ENCODE measurements around the gene OSBP2.

OSBP2 gene

GRCh38 chr22:30943368-30943767, 248.7 kb downstream of the OSBP2 start:
- H3K27ac ChIP-seq (ENCODE audit: insufficient read depth, low read depth, low read length, poor library complexity, severe bottlenecking): no peak overlapping the region
- H3K4me3 ChIP-seq (ENCODE audit: insufficient read depth, low read depth, low read length): no peak overlapping the region
- WGBS, 2 experiments: 87 to 96% methylated on average over 3 of the region's 3 CpGs
- H3K27me3 ChIP-seq (ENCODE audit: control insufficient read depth, insufficient read depth, low read length, poor library complexity, severe bottlenecking): no peaks in the 10 kb centered on the region
- peaks cover 25% of the 10 kb centered on the region for H3K4me1 ChIP-seq (ENCODE audit: control insufficient read depth, insufficient read depth, low read length)
- peaks cover 49% of the 10 kb centered on the region for H3K36me3 ChIP-seq (ENCODE audit: control insufficient read depth, insufficient read depth, low read length)
- no peaks in the 10 kb centered on the region for H3K9me3 ChIP-seq (ENCODE audit: control insufficient read depth, low read length)

DNA sequence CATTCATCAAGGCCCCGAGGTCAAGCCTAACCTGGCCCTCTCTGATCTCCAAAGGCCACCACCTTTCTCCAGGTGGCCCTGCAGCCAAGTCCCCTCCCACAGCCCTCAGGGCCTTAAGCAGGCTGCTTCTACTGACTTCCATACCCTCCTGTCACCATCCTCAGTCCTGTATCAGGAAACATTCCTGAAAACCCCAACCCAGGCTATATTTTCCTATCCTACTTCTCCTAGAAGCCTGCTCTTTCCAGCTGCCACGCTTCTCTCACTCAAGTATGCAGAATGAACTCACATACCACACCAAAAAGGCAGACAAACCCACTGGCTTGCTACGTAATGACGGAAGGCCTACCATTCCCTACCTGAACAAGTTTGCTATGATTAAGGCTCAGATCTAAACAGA, 250.3 kb downstream of the OSBP2 start:
- H3K9me3 ChIP-seq (ENCODE audit: control insufficient read depth, low read length): no peaks in the 10 kb centered on the region

GRCh38 chr22:30945653-30946052, 251.0 kb downstream of the OSBP2 start:
- H3K9me3 ChIP-seq (ENCODE audit: control insufficient read depth, low read length): no peaks in the 10 kb centered on the region
- no peak overlapping the region for H3K27ac ChIP-seq (ENCODE audit: insufficient read depth, low read depth, low read length, poor library complexity, severe bottlenecking)
- H3K27me3 ChIP-seq (ENCODE audit: control insufficient read depth, insufficient read depth, low read length, poor library complexity, severe bottlenecking): no peaks in the 10 kb centered on the region
- WGBS, 2 experiments: 96% methylated on average over 2 of the region's 2 CpGs
- H3K36me3 ChIP-seq (ENCODE audit: control insufficient read depth, insufficient read depth, low read length): peaks cover 52% of the 10 kb centered on the region
- no peak overlapping the region for H3K4me3 ChIP-seq (ENCODE audit: insufficient read depth, low read depth, low read length)
- peaks cover 32% of the 10 kb centered on the region for H3K4me1 ChIP-seq (ENCODE audit: control insufficient read depth, insufficient read depth, low read length)

More for the DNA sequence above, 250.3 kb downstream of the OSBP2 start:
- Histone ChIP-seq H3K4me3 (ENCODE audit: insufficient read depth, low read depth, low read length) (no peak overlapping the region), H3K27me3 (ENCODE audit: control insufficient read depth, insufficient read depth, low read length, poor library complexity, severe bottlenecking) (no peaks in the 10 kb centered on the region), H3K36me3 (ENCODE audit: control insufficient read depth, insufficient read depth, low read length) (peaks cover 54% of the 10 kb centered on the region), H3K27ac (ENCODE audit: insufficient read depth, low read depth, low read length, poor library complexity, severe bottlenecking) (no peak overlapping the region), H3K4me1 (ENCODE audit: control insufficient read depth, insufficient read depth, low read length) (peaks cover 32% of the 10 kb centered on the region)
- 91 to 97% methylated on average over 4 of the region's 4 CpGs for WGBS, 2 experiments

GRCh38 chr22:30946354-30946753, 251.7 kb downstream of the OSBP2 start:
- Histone ChIP-seq H3K4me1 (ENCODE audit: control insufficient read depth, insufficient read depth, low read length) (peaks cover 32% of the 10 kb centered on the region), H3K27me3 (ENCODE audit: control insufficient read depth, insufficient read depth, low read length, poor library complexity, severe bottlenecking) (no peaks in the 10 kb centered on the region), H3K9me3 (ENCODE audit: control insufficient read depth, low read length) (no peaks in the 10 kb centered on the region), H3K4me3 (ENCODE audit: insufficient read depth, low read depth, low read length) (no peak overlapping the region), H3K27ac (ENCODE audit: insufficient read depth, low read depth, low read length, poor library complexity, severe bottlenecking) (no peak overlapping the region), H3K36me3 (ENCODE audit: control insufficient read depth, insufficient read depth, low read length) (peaks cover 53% of the 10 kb centered on the region)
- 85 to 88% methylated on average over 7 of the region's 7 CpGs for WGBS, 2 experiments

DNA sequence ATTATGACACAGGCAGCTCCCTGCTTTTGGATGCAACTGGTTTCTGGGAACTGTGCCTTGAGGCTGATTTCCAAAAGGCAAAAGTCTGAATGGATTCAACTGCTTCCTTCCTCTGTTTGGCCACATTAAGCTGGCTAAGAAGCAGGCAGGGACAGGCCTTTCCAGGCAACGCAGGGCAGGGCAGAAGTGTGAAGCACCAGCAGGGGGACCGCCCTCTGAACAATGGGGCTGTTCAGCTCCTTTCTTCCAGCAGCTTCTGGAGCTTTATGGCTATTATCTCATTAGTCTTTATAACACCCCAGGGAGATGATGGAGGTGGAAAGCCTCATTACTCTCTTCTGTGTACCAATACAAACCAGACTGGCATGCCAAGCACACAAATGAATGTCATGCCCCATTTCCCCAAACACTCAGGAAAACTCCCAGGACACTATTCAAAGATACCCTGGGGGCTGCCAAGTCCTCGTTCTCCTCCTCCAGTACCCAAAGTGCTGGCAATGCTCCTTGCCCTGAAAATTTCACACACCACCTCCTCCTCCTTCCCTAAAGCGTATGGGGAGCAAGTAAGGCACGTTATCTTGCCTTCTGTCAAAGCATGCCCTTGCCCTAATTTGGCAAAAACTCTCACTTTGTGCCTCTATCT, 252.6 kb downstream of the OSBP2 start:
- Histone ChIP-seq H3K36me3 (ENCODE audit: control insufficient read depth, insufficient read depth, low read length) (peaks cover 45% of the 10 kb centered on the region), H3K9me3 (ENCODE audit: control insufficient read depth, low read length) (no peaks in the 10 kb centered on the region), H3K27me3 (ENCODE audit: control insufficient read depth, insufficient read depth, low read length, poor library complexity, severe bottlenecking) (no peaks in the 10 kb centered on the region), H3K27ac (ENCODE audit: insufficient read depth, low read depth, low read length, poor library complexity, severe bottlenecking) (peak overlapping the region; percentile 83), H3K4me3 (ENCODE audit: insufficient read depth, low read depth, low read length) (no peak overlapping the region), H3K4me1 (ENCODE audit: control insufficient read depth, insufficient read depth, low read length) (peaks cover 32% of the 10 kb centered on the region)
- 35 to 37% methylated on average over 5 of the region's 5 CpGs for WGBS, 2 experiments

DNA sequence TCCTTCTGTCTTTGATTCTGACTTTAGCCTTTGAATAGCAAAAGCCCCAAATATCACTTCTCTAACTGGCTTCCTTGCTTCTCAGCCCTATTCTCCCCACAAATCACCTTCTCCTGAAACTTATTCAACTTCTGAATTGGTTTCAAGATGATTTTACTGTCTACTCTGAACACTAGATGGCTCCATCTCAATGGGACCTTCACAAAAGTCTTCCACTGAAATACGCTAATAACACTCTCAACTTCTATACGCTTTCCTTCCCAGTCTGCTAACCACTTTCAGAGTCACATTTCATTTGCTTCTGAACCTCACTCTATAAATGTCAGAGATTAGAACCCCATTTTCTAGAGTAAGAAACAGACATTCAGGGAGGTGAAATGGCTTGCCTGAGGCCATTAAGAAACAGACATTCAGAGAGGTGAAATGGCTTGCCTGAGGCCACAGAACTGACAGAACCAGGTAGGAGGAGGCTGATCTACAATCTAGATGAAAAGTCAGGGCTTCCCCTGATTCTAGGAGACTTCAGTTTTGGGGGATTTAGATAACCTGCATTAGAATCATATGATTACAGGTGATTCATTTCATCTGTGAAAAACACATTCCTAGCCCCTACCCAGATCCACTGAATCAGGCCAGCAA, 253.3 kb downstream of the OSBP2 start:
- Histone ChIP-seq H3K27me3 (ENCODE audit: control insufficient read depth, insufficient read depth, low read length, poor library complexity, severe bottlenecking) (no peaks in the 10 kb centered on the region), H3K36me3 (ENCODE audit: control insufficient read depth, insufficient read depth, low read length) (peaks cover 45% of the 10 kb centered on the region), H3K4me3 (ENCODE audit: insufficient read depth, low read depth, low read length) (no peak overlapping the region), H3K4me1 (ENCODE audit: control insufficient read depth, insufficient read depth, low read length) (peaks cover 32% of the 10 kb centered on the region), H3K9me3 (ENCODE audit: control insufficient read depth, low read length) (no peaks in the 10 kb centered on the region), H3K27ac (ENCODE audit: insufficient read depth, low read depth, low read length, poor library complexity, severe bottlenecking) (peak overlapping the region; percentile 83)
- 71 to 75% methylated on average over 2 of the region's 2 CpGs for WGBS, 2 experiments

DNA sequence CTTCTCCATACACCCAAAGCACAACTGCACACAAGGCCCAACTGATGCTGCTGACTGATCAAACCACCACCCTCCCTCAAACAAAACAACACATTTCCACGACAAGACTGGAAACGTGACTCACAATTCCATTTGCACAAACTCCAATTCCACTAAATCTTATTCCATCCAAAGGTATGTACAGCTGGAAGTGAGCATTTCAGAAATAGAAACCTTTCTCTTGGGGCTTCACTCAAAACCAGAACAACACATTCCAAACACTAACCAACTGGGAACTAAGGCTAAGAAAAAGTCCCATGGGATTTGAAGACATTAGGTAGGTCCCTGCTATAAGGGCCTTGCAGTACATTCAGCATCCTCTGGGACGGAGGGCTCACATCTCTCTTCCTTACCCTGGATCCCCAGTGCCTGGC, 254.3 kb downstream of the OSBP2 start:
- no peaks in the 10 kb centered on the region for H3K9me3 ChIP-seq (ENCODE audit: control insufficient read depth, low read length)
- H3K4me1 ChIP-seq (ENCODE audit: control insufficient read depth, insufficient read depth, low read length): peaks cover 32% of the 10 kb centered on the region
- 90 to 96% methylated on average over 3 of the region's 3 CpGs for WGBS, 2 experiments
- peaks cover 45% of the 10 kb centered on the region for H3K36me3 ChIP-seq (ENCODE audit: control insufficient read depth, insufficient read depth, low read length)
- H3K27me3 ChIP-seq (ENCODE audit: control insufficient read depth, insufficient read depth, low read length, poor library complexity, severe bottlenecking): no peaks in the 10 kb centered on the region
- no peak overlapping the region for H3K4me3 ChIP-seq (ENCODE audit: insufficient read depth, low read depth, low read length)
- no peak overlapping the region for H3K27ac ChIP-seq (ENCODE audit: insufficient read depth, low read depth, low read length, poor library complexity, severe bottlenecking)

DNA sequence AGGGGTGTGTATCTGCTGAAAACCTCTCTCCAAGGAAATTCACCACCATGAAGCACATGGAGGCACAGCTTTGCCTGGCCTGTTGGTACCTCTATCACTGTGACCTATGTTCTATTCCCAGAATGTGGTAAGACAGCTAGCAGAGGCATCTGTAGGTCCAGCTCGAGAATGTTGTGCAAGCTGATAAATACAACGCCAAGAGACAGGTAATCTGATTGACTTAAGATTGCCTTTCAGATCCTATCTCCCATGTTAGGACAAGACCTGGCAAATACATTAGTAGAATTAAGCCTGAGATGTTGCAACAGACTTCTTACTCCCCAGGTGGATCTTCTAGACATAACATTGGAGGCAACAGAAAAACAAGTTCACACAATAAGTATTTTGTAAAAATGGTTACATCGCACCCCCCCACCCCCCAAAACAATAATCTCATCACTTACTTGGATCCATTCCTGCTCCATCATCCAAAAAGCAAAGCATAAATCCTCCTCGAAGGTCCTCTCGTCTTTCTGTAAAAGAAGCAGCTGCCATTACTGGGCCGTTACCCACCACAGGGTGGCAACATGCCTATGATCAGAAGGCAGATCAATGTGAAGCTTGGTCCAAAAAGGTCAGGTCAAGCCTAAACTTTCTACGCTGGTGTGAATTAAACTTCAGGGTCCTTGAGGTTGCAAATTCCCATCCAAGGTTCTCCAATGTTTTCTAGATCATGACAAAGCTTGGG, 255.4 kb downstream of the OSBP2 start:
- 96 to 97% methylated on average over 7 of the region's 7 CpGs for WGBS, 2 experiments
- no peaks in the 10 kb centered on the region for H3K9me3 ChIP-seq (ENCODE audit: control insufficient read depth, low read length)
- H3K27me3 ChIP-seq (ENCODE audit: control insufficient read depth, insufficient read depth, low read length, poor library complexity, severe bottlenecking): no peaks in the 10 kb centered on the region
- no peak overlapping the region for H3K27ac ChIP-seq (ENCODE audit: insufficient read depth, low read depth, low read length, poor library complexity, severe bottlenecking)
- H3K4me3 ChIP-seq (ENCODE audit: insufficient read depth, low read depth, low read length): no peak overlapping the region
- peaks cover 32% of the 10 kb centered on the region for H3K4me1 ChIP-seq (ENCODE audit: control insufficient read depth, insufficient read depth, low read length)
- H3K36me3 ChIP-seq (ENCODE audit: control insufficient read depth, insufficient read depth, low read length): peaks cover 36% of the 10 kb centered on the region

- Histone ChIP-seq H3K36me3 (ENCODE audit: control insufficient read depth, insufficient read depth, low read length) (peaks cover 34% of the 10 kb centered on the region), H3K27me3 (ENCODE audit: control insufficient read depth, insufficient read depth, low read length, poor library complexity, severe bottlenecking) (no peaks in the 10 kb centered on the region), H3K9me3 (ENCODE audit: control insufficient read depth, low read length) (no peaks in the 10 kb centered on the region), H3K4me3 (ENCODE audit: insufficient read depth, low read depth, low read length) (no peak overlapping the region), H3K27ac (ENCODE audit: insufficient read depth, low read depth, low read length, poor library complexity, severe bottlenecking) (no peak overlapping the region), H3K4me1 (ENCODE audit: control insufficient read depth, insufficient read depth, low read length) (peaks cover 8% of the 10 kb centered on the region)
- WGBS, 2 experiments: 94 to 97% methylated on average over 2 of the region's 2 CpGs
Measured at GRCh38 chr22:30953206-30953605, 258.5 kb downstream of the OSBP2 start.

DNA sequence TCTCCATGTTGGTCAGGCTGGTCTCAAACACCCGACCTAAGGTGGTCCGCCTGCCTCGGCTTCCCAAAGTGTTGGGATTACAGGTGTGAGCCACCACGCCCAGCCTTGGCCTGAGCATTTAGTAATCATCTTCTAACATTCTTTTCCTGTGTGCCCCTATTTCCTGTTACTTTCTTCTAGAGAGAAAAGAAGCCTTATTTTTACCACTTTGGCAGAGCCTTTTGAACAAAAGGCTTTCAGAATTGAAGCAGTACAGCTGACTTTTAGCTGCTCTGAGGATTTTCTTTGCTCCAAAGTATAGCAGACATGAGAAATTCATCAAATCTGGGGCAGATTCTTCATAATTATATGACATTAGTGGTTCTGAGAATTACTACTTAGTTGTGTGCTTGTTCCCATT, 260.5 kb downstream of the OSBP2 start:
- H3K4me3 ChIP-seq (ENCODE audit: insufficient read depth, low read depth, low read length): no peak overlapping the region
- WGBS, 2 experiments: 93 to 99% methylated on average over 4 of the region's 4 CpGs
- H3K36me3 ChIP-seq (ENCODE audit: control insufficient read depth, insufficient read depth, low read length): peaks cover 15% of the 10 kb centered on the region
- H3K4me1 ChIP-seq (ENCODE audit: control insufficient read depth, insufficient read depth, low read length): no peaks in the 10 kb centered on the region
- no peaks in the 10 kb centered on the region for H3K9me3 ChIP-seq (ENCODE audit: control insufficient read depth, low read length)
- H3K27ac ChIP-seq (ENCODE audit: insufficient read depth, low read depth, low read length, poor library complexity, severe bottlenecking): no peak overlapping the region
- H3K27me3 ChIP-seq (ENCODE audit: control insufficient read depth, insufficient read depth, low read length, poor library complexity, severe bottlenecking): no peaks in the 10 kb centered on the region

Measured in ectodermal cell (in vitro differentiated cells).